ENCODE data around the gene NCKAP5L.

Gene NCKAP5L

GRCh38 chr12:49801141-49802063 is 26.8 kb downstream of the NCKAP5L start:
- no peaks in the 10 kb centered on the region for H3K9me3 ChIP-seq (ENCODE audit: control insufficient read depth in 2 of 2, low read length in 2 of 2)
- H3K4me3 ChIP-seq (ENCODE audit: low read length in 2 of 2), result no peak overlapping the region
- no peak overlapping the region for H3K9ac ChIP-seq (ENCODE audit: low read depth in 1 of 2, low read length in 2 of 2)
- H3K36me3 ChIP-seq (ENCODE audit: control insufficient read depth in 2 of 2, insufficient read depth in 2 of 2, low read length in 2 of 2), result peaks cover 5 to 11% of the 10 kb centered on the region in 2 donors
- H3K27ac ChIP-seq (ENCODE audit: low read depth in 2 of 2, low read length in 2 of 2), result no peak overlapping the region
- no peaks in the 10 kb centered on the region for H3K27me3 ChIP-seq (ENCODE audit: control insufficient read depth in 2 of 2, insufficient read depth in 2 of 2, low read length in 2 of 2)
- no peaks in the 10 kb centered on the region for H3K4me1 ChIP-seq (ENCODE audit: control insufficient read depth in 2 of 2, insufficient read depth in 2 of 2, low read length in 2 of 2)

GRCh38 chr12:49800421-49801140 is 27.6 kb downstream of the NCKAP5L start:
- Histone ChIP-seq H3K36me3 (ENCODE audit: control insufficient read depth in 2 of 2, insufficient read depth in 2 of 2, low read length in 2 of 2) (peaks cover 5 to 11% of the 10 kb centered on the region in 2 donors), H3K4me1 (ENCODE audit: control insufficient read depth in 2 of 2, insufficient read depth in 2 of 2, low read length in 2 of 2) (no peaks in the 10 kb centered on the region), H3K27me3 (ENCODE audit: control insufficient read depth in 2 of 2, insufficient read depth in 2 of 2, low read length in 2 of 2) (no peaks in the 10 kb centered on the region), H3K4me3 (ENCODE audit: low read length in 2 of 2) (no peak overlapping the region), H3K9me3 (ENCODE audit: control insufficient read depth in 2 of 2, low read length in 2 of 2) (no peaks in the 10 kb centered on the region), H3K27ac (ENCODE audit: low read depth in 2 of 2, low read length in 2 of 2) (no peak overlapping the region), H3K9ac (ENCODE audit: low read depth in 1 of 2, low read length in 2 of 2) (no peak overlapping the region)

- no peak overlapping the region for H3K4me3 ChIP-seq (ENCODE audit: low read length in 2 of 2)
- peaks cover 5 to 11% of the 10 kb centered on the region in 2 donors for H3K36me3 ChIP-seq (ENCODE audit: control insufficient read depth in 2 of 2, insufficient read depth in 2 of 2, low read length in 2 of 2)
- no peaks in the 10 kb centered on the region for H3K9me3 ChIP-seq (ENCODE audit: control insufficient read depth in 2 of 2, low read length in 2 of 2)
- H3K27me3 ChIP-seq (ENCODE audit: control insufficient read depth in 2 of 2, insufficient read depth in 2 of 2, low read length in 2 of 2), result no peaks in the 10 kb centered on the region
- no peaks in the 10 kb centered on the region for H3K4me1 ChIP-seq (ENCODE audit: control insufficient read depth in 2 of 2, insufficient read depth in 2 of 2, low read length in 2 of 2)
- H3K27ac ChIP-seq (ENCODE audit: low read depth in 2 of 2, low read length in 2 of 2), result no peak overlapping the region
- no peak overlapping the region for H3K9ac ChIP-seq (ENCODE audit: low read depth in 1 of 2, low read length in 2 of 2)
These were observed 29.3 kb downstream of the NCKAP5L start for GRCh38 chr12:49798934-49799333.

GRCh38 chr12:49798248-49798647 is 30.0 kb downstream of the NCKAP5L start:
- peaks cover 5 to 11% of the 10 kb centered on the region in 2 donors for H3K36me3 ChIP-seq (ENCODE audit: control insufficient read depth in 2 of 2, insufficient read depth in 2 of 2, low read length in 2 of 2)
- no peak overlapping the region for H3K27ac ChIP-seq (ENCODE audit: low read depth in 2 of 2, low read length in 2 of 2)
- H3K4me3 ChIP-seq (ENCODE audit: low read length in 2 of 2), result no peak overlapping the region
- no peaks in the 10 kb centered on the region for H3K4me1 ChIP-seq (ENCODE audit: control insufficient read depth in 2 of 2, insufficient read depth in 2 of 2, low read length in 2 of 2)
- no peak overlapping the region for H3K9ac ChIP-seq (ENCODE audit: low read depth in 1 of 2, low read length in 2 of 2)
- no peaks in the 10 kb centered on the region for H3K9me3 ChIP-seq (ENCODE audit: control insufficient read depth in 2 of 2, low read length in 2 of 2)
- H3K27me3 ChIP-seq (ENCODE audit: control insufficient read depth in 2 of 2, insufficient read depth in 2 of 2, low read length in 2 of 2), result no peaks in the 10 kb centered on the region

- Histone ChIP-seq H3K9me3 (ENCODE audit: control insufficient read depth in 2 of 2, low read length in 2 of 2) (no peaks in the 10 kb centered on the region), H3K27ac (ENCODE audit: low read depth in 2 of 2, low read length in 2 of 2) (no peak overlapping the region), H3K4me3 (ENCODE audit: low read length in 2 of 2) (no peak overlapping the region), H3K4me1 (ENCODE audit: control insufficient read depth in 2 of 2, insufficient read depth in 2 of 2, low read length in 2 of 2) (no peaks in the 10 kb centered on the region), H3K9ac (ENCODE audit: low read depth in 1 of 2, low read length in 2 of 2) (no peak overlapping the region), H3K27me3 (ENCODE audit: control insufficient read depth in 2 of 2, insufficient read depth in 2 of 2, low read length in 2 of 2) (no peaks in the 10 kb centered on the region), H3K36me3 (ENCODE audit: control insufficient read depth in 2 of 2, insufficient read depth in 2 of 2, low read length in 2 of 2) (peaks cover 5 to 11% of the 10 kb centered on the region in 2 donors)
These were observed 30.8 kb downstream of the NCKAP5L start for GRCh38 chr12:49797449-49797776.

GRCh38 chr12:49796606-49797448 is 31.4 kb downstream of the NCKAP5L start:
- Histone ChIP-seq H3K4me1 (ENCODE audit: control insufficient read depth in 2 of 2, insufficient read depth in 2 of 2, low read length in 2 of 2) (no peaks in the 10 kb centered on the region), H3K27me3 (ENCODE audit: control insufficient read depth in 2 of 2, insufficient read depth in 2 of 2, low read length in 2 of 2) (no peaks in the 10 kb centered on the region), H3K36me3 (ENCODE audit: control insufficient read depth in 2 of 2, insufficient read depth in 2 of 2, low read length in 2 of 2) (peaks cover 5 to 11% of the 10 kb centered on the region in 2 donors), H3K9ac (ENCODE audit: low read depth in 1 of 2, low read length in 2 of 2) (no peak overlapping the region), H3K9me3 (ENCODE audit: control insufficient read depth in 2 of 2, low read length in 2 of 2) (no peaks in the 10 kb centered on the region), H3K4me3 (ENCODE audit: low read length in 2 of 2) (no peak overlapping the region), H3K27ac (ENCODE audit: low read depth in 2 of 2, low read length in 2 of 2) (no peak overlapping the region)

- no peaks in the 10 kb centered on the region for H3K9me3 ChIP-seq (ENCODE audit: control insufficient read depth in 2 of 2, low read length in 2 of 2)
- H3K9ac ChIP-seq (ENCODE audit: low read depth in 1 of 2, low read length in 2 of 2), result no peak overlapping the region
- H3K4me3 ChIP-seq (ENCODE audit: low read length in 2 of 2), result no peak overlapping the region
- H3K4me1 ChIP-seq (ENCODE audit: control insufficient read depth in 2 of 2, insufficient read depth in 2 of 2, low read length in 2 of 2), result no peaks in the 10 kb centered on the region
- peaks cover 5 to 11% of the 10 kb centered on the region in 2 donors for H3K36me3 ChIP-seq (ENCODE audit: control insufficient read depth in 2 of 2, insufficient read depth in 2 of 2, low read length in 2 of 2)
- no peaks in the 10 kb centered on the region for H3K27me3 ChIP-seq (ENCODE audit: control insufficient read depth in 2 of 2, insufficient read depth in 2 of 2, low read length in 2 of 2)
- H3K27ac ChIP-seq (ENCODE audit: low read depth in 2 of 2, low read length in 2 of 2), result no peak overlapping the region
These were observed 32.1 kb downstream of the NCKAP5L start for GRCh38 chr12:49796155-49796554.

GRCh38 chr12:49795654-49796105 is 32.5 kb downstream of the NCKAP5L start:
- Histone ChIP-seq H3K27me3 (ENCODE audit: control insufficient read depth in 2 of 2, insufficient read depth in 2 of 2, low read length in 2 of 2) (no peaks in the 10 kb centered on the region), H3K36me3 (ENCODE audit: control insufficient read depth in 2 of 2, insufficient read depth in 2 of 2, low read length in 2 of 2) (peaks cover 5 to 11% of the 10 kb centered on the region in 2 donors), H3K4me1 (ENCODE audit: control insufficient read depth in 2 of 2, insufficient read depth in 2 of 2, low read length in 2 of 2) (no peaks in the 10 kb centered on the region), H3K27ac (ENCODE audit: low read depth in 2 of 2, low read length in 2 of 2) (no peak overlapping the region), H3K9ac (ENCODE audit: low read depth in 1 of 2, low read length in 2 of 2) (no peak overlapping the region), H3K9me3 (ENCODE audit: control insufficient read depth in 2 of 2, low read length in 2 of 2) (no peaks in the 10 kb centered on the region), H3K4me3 (ENCODE audit: low read length in 2 of 2) (no peak overlapping the region)

- Histone ChIP-seq H3K27ac (ENCODE audit: low read depth in 2 of 2, low read length in 2 of 2) (no peak overlapping the region), H3K9me3 (ENCODE audit: control insufficient read depth in 2 of 2, low read length in 2 of 2) (no peaks in the 10 kb centered on the region), H3K27me3 (ENCODE audit: control insufficient read depth in 2 of 2, insufficient read depth in 2 of 2, low read length in 2 of 2) (no peaks in the 10 kb centered on the region), H3K36me3 (ENCODE audit: control insufficient read depth in 2 of 2, insufficient read depth in 2 of 2, low read length in 2 of 2) (peaks cover 2 to 11% of the 10 kb centered on the region in 2 donors), H3K9ac (ENCODE audit: low read depth in 1 of 2, low read length in 2 of 2) (no peak overlapping the region), H3K4me3 (ENCODE audit: low read length in 2 of 2) (no peak overlapping the region), H3K4me1 (ENCODE audit: control insufficient read depth in 2 of 2, insufficient read depth in 2 of 2, low read length in 2 of 2) (no peaks in the 10 kb centered on the region)
These were observed 33.2 kb downstream of the NCKAP5L start for GRCh38 chr12:49794811-49795653.
